ENCODE data around the gene COG5. TPM values are rescaled to one million over a fixed set of nuclear protein-coding genes. Genes with fewer than 3 reads are reported as not detected.

COG5 gene
- total RNA-seq, 1 donor from 2014 or later: 44.7 TPM

DNA sequence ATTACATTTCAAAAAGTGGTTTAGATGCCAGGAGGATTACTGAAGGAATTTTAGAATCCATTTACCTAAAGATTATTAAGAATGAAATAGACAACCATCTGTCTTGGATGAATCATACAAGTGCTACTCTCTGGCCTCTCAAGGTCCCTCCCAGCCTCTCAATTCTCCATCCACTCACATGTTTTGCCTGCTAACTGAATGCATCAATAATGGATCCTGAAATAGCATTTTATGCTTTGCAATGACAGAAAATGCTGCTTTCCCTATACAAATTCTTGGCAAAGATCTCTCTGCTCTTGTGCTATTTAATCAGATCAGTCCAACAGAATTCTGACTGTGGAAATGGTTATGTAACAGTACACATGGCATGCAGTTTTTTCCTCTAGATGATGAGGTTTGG, 326.9 kb downstream of the COG5 start:
- DNase-seq (ENCODE audit: extremely low spot score, unreplicated experiment): no peak
- Mint-ChIP-seq H3K4me3 (ENCODE audit: unreplicated experiment) (no peak overlapping the region), H3K9me3 (ENCODE audit: unreplicated experiment) (no peaks in the 10 kb centered on the region), H3K4me1 (ENCODE audit: unreplicated experiment) (peaks cover 5% of the 10 kb centered on the region), H3K36me3 (ENCODE audit: unreplicated experiment) (peaks cover 11% of the 10 kb centered on the region), H3K27me3 (ENCODE audit: unreplicated experiment) (no peaks in the 10 kb centered on the region), H3K27ac (ENCODE audit: unreplicated experiment) (no peak overlapping the region)
- TF ChIP-seq, protein P1, sequence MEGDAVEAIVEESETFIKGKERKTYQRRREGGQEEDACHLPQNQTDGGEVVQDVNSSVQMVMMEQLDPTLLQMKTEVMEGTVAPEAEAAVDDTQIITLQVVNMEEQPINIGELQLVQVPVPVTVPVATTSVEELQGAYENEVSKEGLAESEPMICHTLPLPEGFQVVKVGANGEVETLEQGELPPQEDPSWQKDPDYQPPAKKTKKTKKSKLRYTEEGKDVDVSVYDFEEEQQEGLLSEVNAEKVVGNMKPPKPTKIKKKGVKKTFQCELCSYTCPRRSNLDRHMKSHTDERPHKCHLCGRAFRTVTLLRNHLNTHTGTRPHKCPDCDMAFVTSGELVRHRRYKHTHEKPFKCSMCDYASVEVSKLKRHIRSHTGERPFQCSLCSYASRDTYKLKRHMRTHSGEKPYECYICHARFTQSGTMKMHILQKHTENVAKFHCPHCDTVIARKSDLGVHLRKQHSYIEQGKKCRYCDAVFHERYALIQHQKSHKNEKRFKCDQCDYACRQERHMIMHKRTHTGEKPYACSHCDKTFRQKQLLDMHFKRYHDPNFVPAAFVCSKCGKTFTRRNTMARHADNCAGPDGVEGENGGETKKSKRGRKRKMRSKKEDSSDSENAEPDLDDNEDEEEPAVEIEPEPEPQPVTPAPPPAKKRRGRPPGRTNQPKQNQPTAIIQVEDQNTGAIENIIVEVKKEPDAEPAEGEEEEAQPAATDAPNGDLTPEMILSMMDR (IDR thresholded peaks at IDR 0.05): no peak

DNA sequence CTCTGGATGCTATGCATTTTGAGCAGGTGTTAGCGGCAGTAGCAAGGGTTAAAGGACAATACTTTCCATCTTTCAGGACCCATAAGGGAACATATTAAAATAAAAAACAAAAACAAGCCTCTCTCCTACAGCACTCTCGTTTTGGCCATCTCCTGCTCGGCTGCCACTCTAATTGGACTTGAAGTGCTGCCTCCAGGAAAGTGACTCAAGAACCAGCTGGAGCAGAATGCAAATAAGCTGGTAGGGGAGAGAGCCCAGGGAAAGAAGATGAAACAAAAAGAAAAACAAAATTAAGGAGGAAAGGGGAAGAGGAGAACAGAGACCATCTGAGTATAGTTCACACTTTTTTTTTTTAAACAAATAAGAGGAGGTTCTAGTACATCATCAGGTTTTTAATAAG, 329.3 kb downstream of the COG5 start:
- Mint-ChIP-seq H3K4me1 (ENCODE audit: unreplicated experiment) (peaks cover 11% of the 10 kb centered on the region), H3K9me3 (ENCODE audit: unreplicated experiment) (no peaks in the 10 kb centered on the region), H3K27ac (ENCODE audit: unreplicated experiment) (no peak overlapping the region), H3K36me3 (ENCODE audit: unreplicated experiment) (peaks cover 9% of the 10 kb centered on the region), H3K4me3 (ENCODE audit: unreplicated experiment) (no peak overlapping the region), H3K27me3 (ENCODE audit: unreplicated experiment) (no peaks in the 10 kb centered on the region)
- DNase-seq (ENCODE audit: extremely low spot score, unreplicated experiment): no peak
- TF ChIP-seq, protein P1 (IDR thresholded peaks at IDR 0.05): no peak

DNA sequence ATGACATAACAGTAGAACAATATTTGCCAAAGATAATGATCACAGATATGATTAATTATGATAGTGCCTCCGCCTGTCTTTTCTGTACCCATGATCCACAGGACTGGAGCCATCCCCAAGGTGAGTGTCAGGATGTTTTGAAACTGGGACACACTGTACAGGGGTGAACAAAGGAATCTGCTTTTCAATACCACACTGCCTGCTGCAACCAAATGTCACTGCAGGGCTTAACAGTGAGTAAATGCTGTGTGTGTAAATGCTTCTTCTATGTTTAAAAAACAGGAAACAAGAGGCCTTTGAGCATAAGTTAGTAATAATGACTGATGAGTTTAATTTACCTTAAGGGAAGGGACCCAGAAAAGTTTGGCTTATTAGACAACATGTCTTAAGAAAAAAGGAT, 329.7 kb downstream of the COG5 start:
- TF ChIP-seq, protein P1 (IDR thresholded peaks at IDR 0.05): no peak
- H3K4me1 Mint-ChIP-seq (ENCODE audit: unreplicated experiment): peaks cover 11% of the 10 kb centered on the region

DNA sequence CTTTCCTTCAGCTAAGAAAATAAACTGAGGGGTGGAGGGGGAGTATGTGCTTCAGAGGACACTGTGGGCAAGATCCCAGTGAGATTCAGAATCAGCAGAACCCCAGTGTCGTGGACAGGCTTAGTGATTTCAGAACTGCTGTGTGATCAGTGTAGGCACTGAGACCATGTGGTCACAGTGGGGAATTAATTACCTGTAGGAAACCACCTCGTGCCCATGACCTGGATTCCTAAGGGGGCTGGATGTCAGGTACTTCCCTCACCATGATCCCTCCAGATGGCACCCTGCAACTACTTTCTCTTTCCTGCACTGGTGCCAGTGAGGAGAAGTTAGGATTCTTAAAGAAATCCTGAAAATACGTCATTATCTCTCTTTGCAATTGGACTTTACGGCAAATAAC, 330.5 kb downstream of the COG5 start:
- peaks cover 18% of the 10 kb centered on the region for H3K36me3 Mint-ChIP-seq (ENCODE audit: unreplicated experiment)
- no peak overlapping the region for H3K4me3 Mint-ChIP-seq (ENCODE audit: unreplicated experiment)
- no peak for DNase-seq (ENCODE audit: extremely low spot score, unreplicated experiment)
- peaks cover 11% of the 10 kb centered on the region for H3K4me1 Mint-ChIP-seq (ENCODE audit: unreplicated experiment)
- no peak overlapping the region for H3K27ac Mint-ChIP-seq (ENCODE audit: unreplicated experiment)
- no peaks in the 10 kb centered on the region for H3K9me3 Mint-ChIP-seq (ENCODE audit: unreplicated experiment)
- no peaks in the 10 kb centered on the region for H3K27me3 Mint-ChIP-seq (ENCODE audit: unreplicated experiment)
- TF ChIP-seq, protein P1 (IDR thresholded peaks at IDR 0.05): no peak

More for the DNA sequence above, 329.7 kb downstream of the COG5 start:
- Mint-ChIP-seq H3K36me3 (ENCODE audit: unreplicated experiment) (peaks cover 12% of the 10 kb centered on the region), H3K4me3 (ENCODE audit: unreplicated experiment) (no peak overlapping the region), H3K27me3 (ENCODE audit: unreplicated experiment) (no peaks in the 10 kb centered on the region), H3K9me3 (ENCODE audit: unreplicated experiment) (no peaks in the 10 kb centered on the region), H3K27ac (ENCODE audit: unreplicated experiment) (no peak overlapping the region)
- DNase-seq (ENCODE audit: extremely low spot score, unreplicated experiment): no peak

DNA sequence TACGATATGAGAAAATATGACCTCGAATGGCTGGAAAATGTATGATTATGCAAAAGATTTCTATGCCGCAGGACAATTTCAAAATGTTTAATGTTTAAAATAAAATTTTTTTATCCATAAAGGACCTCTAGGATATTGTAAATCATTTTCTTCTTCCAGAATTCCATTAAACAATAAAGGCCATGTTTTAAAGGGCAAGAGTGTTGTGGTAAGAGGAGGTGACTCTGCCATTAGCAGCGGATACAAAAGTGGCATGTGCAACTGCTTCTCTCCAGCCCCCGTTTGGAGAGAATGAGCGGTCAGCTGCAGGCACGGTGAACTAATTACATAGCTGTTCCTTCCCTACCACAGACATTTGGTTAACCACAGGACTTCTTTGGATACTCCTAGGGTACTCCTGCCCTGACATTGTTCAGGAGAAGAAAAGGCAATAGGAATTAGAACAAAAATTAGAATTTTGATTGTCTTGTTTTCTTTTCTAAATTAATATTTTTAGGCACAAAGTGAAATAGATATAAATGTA, 331.1 kb downstream of the COG5 start:
- H3K27ac Mint-ChIP-seq (ENCODE audit: unreplicated experiment): no peak overlapping the region
- no peak for DNase-seq (ENCODE audit: extremely low spot score, unreplicated experiment)

More for the DNA sequence above, 331.1 kb downstream of the COG5 start:
- Mint-ChIP-seq H3K36me3 (ENCODE audit: unreplicated experiment) (peaks cover 16% of the 10 kb centered on the region), H3K27me3 (ENCODE audit: unreplicated experiment) (no peaks in the 10 kb centered on the region), H3K4me1 (ENCODE audit: unreplicated experiment) (peaks cover 11% of the 10 kb centered on the region), H3K9me3 (ENCODE audit: unreplicated experiment) (no peaks in the 10 kb centered on the region), H3K4me3 (ENCODE audit: unreplicated experiment) (no peak overlapping the region)
- TF ChIP-seq, protein P1 (IDR thresholded peaks at IDR 0.05): no peak
